T-helper 17 cell (primary cell): ENCODE measurements around the gene SGCG. TPM values are rescaled to one million over a fixed set of nuclear protein-coding genes. Genes with fewer than 3 reads are reported as not detected.
A peak's percentile ranks its signal among the peaks of the same experiment; 100 is the strongest.

Source experiments
- ATAC-seq: fragments of 150-1000 bp; cut with Tn5 transposase; 2 replicates; pipeline ENCODE4 v1.10.0; 2021; ENCODE audit warnings: mild to moderate bottlenecking, moderate library complexity
- DNase-seq, 3 donors: peaks; one replicate each; pipeline versions ENCODE4 v3.0.0 to v3.0.0-alpha.2; 2020 to 2021
- H3K9me3 ChIP-seq: one replicate; pipeline ENCODE4 v1.7.0; 2013; ENCODE audit warnings: low read length, mild to moderate bottlenecking; ENCODE audit not compliant: control insufficient read depth, poor library complexity, severe bottlenecking
- H3K27ac Mint-ChIP-seq: one replicate; pipeline ENCODE4 v1.8.0; 2022; ENCODE audit warnings: mild to moderate bottlenecking, moderate library complexity, mixed read lengths
- H3K27me3 Mint-ChIP-seq: one replicate; pipeline ENCODE4 v1.8.0; 2022; ENCODE audit warnings: mixed read lengths
- H3K36me3 Mint-ChIP-seq: one replicate; pipeline ENCODE4 v1.8.0; 2022; ENCODE audit warnings: low read depth, mixed read lengths
- H3K4me1 Mint-ChIP-seq: one replicate; pipeline ENCODE4 v1.8.0; 2022; ENCODE audit warnings: mild to moderate bottlenecking, mixed read lengths
- H3K4me3 Mint-ChIP-seq: one replicate; pipeline ENCODE4 v1.8.0; 2022; ENCODE audit warnings: mild to moderate bottlenecking, moderate library complexity, mixed read lengths
- total RNA-seq, 4 donors: library from RNA in 2 of 4; stranded (reverse) in 2 of 4; gene quantifications; one replicate each; pipeline ENCODE4 v1.2.3 and lab custom pipeline; 2022 to 2026

Gene SGCG
- total RNA-seq, 2 donors from 2014 or later, result not detected

DNA sequence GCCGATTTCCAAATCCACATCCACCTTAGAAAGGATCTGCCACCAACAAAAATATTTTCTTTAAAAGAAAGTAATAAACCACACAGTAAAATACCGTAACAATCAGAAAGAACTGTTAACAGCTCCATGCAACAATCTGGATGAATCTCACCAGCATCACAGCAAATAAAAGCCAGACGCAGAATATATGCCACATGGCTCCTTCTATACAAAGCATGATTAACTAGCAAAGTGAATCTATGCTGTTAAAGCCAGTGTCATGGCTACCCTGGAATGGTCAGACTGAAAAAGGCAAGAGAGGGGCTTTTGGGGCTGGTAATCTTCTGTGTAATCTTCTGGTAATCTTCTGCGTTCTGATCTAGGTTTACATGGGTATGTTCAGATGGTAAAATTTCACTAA lies 171.4 kb downstream of the SGCG start:
- H3K4me1 Mint-ChIP-seq, result peaks cover 11% of the 10 kb centered on the region
- H3K36me3 Mint-ChIP-seq, result peaks cover 34% of the 10 kb centered on the region
- H3K9me3 ChIP-seq, result no peaks in the 10 kb centered on the region
- ATAC-seq (no peak), DNase-seq (no peak)
- H3K27me3 Mint-ChIP-seq, result no peaks in the 10 kb centered on the region
- H3K4me3 Mint-ChIP-seq, result no peak overlapping the region
- H3K27ac Mint-ChIP-seq, result no peak overlapping the region

GRCh38 chr13:23354520-23354919 lies 173.7 kb downstream of the SGCG start:
- no peaks in the 10 kb centered on the region for H3K9me3 ChIP-seq
- Mint-ChIP-seq H3K4me3 (no peak overlapping the region), H3K36me3 (peaks cover 19% of the 10 kb centered on the region), H3K4me1 (peaks cover 11% of the 10 kb centered on the region), H3K27me3 (no peaks in the 10 kb centered on the region), H3K27ac (no peak overlapping the region)
- DNase-seq (no peak), ATAC-seq (no peak)

GRCh38 chr13:23356368-23356767 lies 175.6 kb downstream of the SGCG start:
- no peak overlapping the region for H3K4me3 Mint-ChIP-seq
- H3K27me3 Mint-ChIP-seq, result no peaks in the 10 kb centered on the region
- ATAC-seq (no peak), DNase-seq (no peak)
- peaks cover 8% of the 10 kb centered on the region for H3K4me1 Mint-ChIP-seq
- H3K36me3 Mint-ChIP-seq, result peaks cover 7% of the 10 kb centered on the region
- H3K9me3 ChIP-seq, result no peaks in the 10 kb centered on the region
- no peak overlapping the region for H3K27ac Mint-ChIP-seq

- Mint-ChIP-seq H3K4me1 (peaks cover 8% of the 10 kb centered on the region), H3K4me3 (no peak overlapping the region), H3K27me3 (no peaks in the 10 kb centered on the region), H3K27ac (no peak overlapping the region), H3K36me3 (peaks cover 4% of the 10 kb centered on the region)
- H3K9me3 ChIP-seq, result no peaks in the 10 kb centered on the region
- DNase-seq, result no peak
- ATAC-seq, result no peak
Measured at GRCh38 chr13:23357349-23357748, 176.6 kb downstream of the SGCG start.

DNA sequence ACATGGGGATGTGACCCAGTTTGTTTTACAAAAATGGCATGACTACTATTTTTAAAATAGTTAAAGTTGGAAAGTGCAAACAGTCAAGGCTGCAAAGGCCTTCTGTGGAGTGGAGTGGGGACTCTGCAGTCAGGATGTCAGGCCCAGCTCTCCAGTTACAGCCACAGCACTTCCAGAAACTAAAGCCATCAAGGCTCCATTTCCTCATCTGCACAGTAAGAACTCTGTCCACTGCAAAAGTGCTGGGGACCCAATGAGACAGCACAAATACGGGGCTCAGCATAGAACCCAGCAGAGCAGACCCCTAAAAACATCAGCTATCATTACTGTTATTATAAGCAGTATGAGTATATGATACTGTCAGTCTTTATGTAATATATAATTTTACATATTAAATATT lies 179.1 kb downstream of the SGCG start:
- Mint-ChIP-seq H3K27ac (no peak overlapping the region), H3K36me3 (peaks cover 6% of the 10 kb centered on the region), H3K27me3 (no peaks in the 10 kb centered on the region), H3K4me3 (no peak overlapping the region), H3K4me1 (peaks cover 3% of the 10 kb centered on the region)
- ATAC-seq, result no peak
- no peak for DNase-seq
- no peaks in the 10 kb centered on the region for H3K9me3 ChIP-seq

DNA sequence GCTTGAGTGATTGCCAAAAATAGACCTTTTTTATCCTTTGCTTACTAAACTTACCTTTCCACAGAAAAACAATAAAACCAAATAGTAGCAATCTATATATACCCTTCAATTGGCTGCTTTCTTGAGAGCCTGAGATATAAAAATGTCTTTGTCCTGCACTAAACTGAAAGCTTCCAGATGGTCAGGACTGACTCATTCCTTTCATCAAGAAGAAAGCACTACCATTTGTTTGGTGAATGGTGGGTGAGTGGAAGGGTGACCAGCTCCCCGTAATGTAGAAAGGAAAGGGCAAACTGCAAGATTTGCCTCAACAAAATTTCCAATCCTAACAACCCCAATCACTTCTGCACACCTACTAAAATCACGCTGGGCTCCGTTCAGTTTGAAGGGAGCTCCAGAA lies 184.9 kb downstream of the SGCG start:
- peak overlapping the region; percentile 37 for H3K27ac Mint-ChIP-seq
- no peak for ATAC-seq
- H3K36me3 Mint-ChIP-seq, result peaks cover 13% of the 10 kb centered on the region
- H3K9me3 ChIP-seq, result no peaks in the 10 kb centered on the region
- H3K27me3 Mint-ChIP-seq, result no peaks in the 10 kb centered on the region
- H3K4me3 Mint-ChIP-seq, result no peak overlapping the region
- H3K4me1 Mint-ChIP-seq, result peaks cover 3% of the 10 kb centered on the region
- DNase-seq, result no peak

GRCh38 chr13:23367907-23368306 lies 187.1 kb downstream of the SGCG start:
- Mint-ChIP-seq H3K4me3 (no peak overlapping the region), H3K36me3 (peaks cover 19% of the 10 kb centered on the region), H3K4me1 (peaks cover 14% of the 10 kb centered on the region), H3K27ac (no peak overlapping the region), H3K27me3 (no peaks in the 10 kb centered on the region)
- no peak for ATAC-seq
- no peaks in the 10 kb centered on the region for H3K9me3 ChIP-seq
- no peak for DNase-seq

DNA sequence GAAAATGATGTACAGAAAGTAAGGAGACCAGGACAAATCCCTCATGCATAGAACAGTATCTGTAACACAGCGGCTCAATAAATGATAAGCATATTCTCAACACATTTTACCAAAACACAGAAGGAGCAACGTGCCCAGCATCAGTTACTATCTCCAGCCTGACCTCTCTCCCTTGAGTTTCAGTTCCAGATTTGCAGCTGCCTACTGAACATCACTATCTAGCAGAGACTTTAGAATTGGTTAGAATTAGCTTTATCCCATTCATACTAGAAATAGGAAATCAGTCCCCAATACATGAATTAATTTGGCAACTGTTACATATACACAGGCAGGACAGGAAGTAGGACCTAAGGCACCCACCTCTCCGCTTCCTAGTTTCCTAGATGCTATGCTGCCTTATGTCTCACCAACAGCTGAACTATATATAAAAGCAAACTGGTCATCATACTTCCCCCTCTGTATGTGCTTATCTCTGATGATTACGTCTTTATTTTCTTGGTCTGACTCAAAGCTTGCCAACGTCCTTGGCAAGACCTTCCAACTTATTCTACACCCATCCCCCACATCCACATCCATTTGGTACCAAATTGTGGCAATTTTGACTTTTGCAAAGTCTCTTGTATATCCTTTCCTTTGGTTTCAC lies 191.6 kb downstream of the SGCG start:
- H3K4me3 Mint-ChIP-seq, result peak overlapping the region; percentile 41

More for the DNA sequence above, 191.6 kb downstream of the SGCG start:
- H3K9me3 ChIP-seq, result no peaks in the 10 kb centered on the region
- Mint-ChIP-seq H3K4me1 (peaks cover 24% of the 10 kb centered on the region), H3K36me3 (peaks cover 10% of the 10 kb centered on the region), H3K27ac (no peak overlapping the region), H3K27me3 (no peaks in the 10 kb centered on the region)
- DNase-seq (no peak), ATAC-seq (no peak)
